Left kidney (tissue), 8 donors: ENCODE results near the gene MAPK9. TPM values are rescaled to one million over a fixed set of nuclear protein-coding genes. Genes with fewer than 3 reads are reported as not detected.
A peak's percentile ranks its signal among the peaks of the same experiment; 100 is the strongest.

Experiments
- DNase-seq: peaks from one replicate; pipeline ENCODE4 v3.0.0-alpha.2; 2013
- long read RNA-seq, 8 donors: transcript quantifications; one replicate each; lab custom pipeline, GENCODE V29; 2026
- polyA plus RNA-seq: library from polyadenylated mRNA; unstranded; fragments of 120-200 nt; gene quantifications from one replicate; pipeline ENCODE4 v1.2.1, GENCODE V29; 2013; ENCODE audit not compliant: insufficient read length

MAPK9 gene
- polyA plus RNA-seq, result 44.1 TPM
- long read RNA-seq, donor 1, full-length matches to known transcripts, result 6 of 6 reads
- long read RNA-seq, donor 1, partial matches to known transcripts, result 0 of 6 reads
- long read RNA-seq, donor 1, other reads (novel, unspliced or antisense), result 0 of 6 reads
- long read RNA-seq, donor 2, full-length matches to known transcripts, result 4 of 4 reads
- long read RNA-seq, donor 2, partial matches to known transcripts, result 0 of 4 reads
- long read RNA-seq, donor 2, other reads (novel, unspliced or antisense), result 0 of 4 reads
- long read RNA-seq, donor 3, full-length matches to known transcripts, result 2 of 7 reads
- long read RNA-seq, donor 3, partial matches to known transcripts, result 5 of 7 reads
- long read RNA-seq, donor 3, other reads (novel, unspliced or antisense), result 0 of 7 reads
- long read RNA-seq, donor 4, result 0 reads
- long read RNA-seq, donor 5, full-length matches to known transcripts, result 12 of 12 reads
- long read RNA-seq, donor 5, partial matches to known transcripts, result 0 of 12 reads
- long read RNA-seq, donor 5, other reads (novel, unspliced or antisense), result 0 of 12 reads
- long read RNA-seq, donor 6, full-length matches to known transcripts, result 11 of 11 reads
- long read RNA-seq, donor 6, partial matches to known transcripts, result 0 of 11 reads
- long read RNA-seq, donor 6, other reads (novel, unspliced or antisense), result 0 of 11 reads
- long read RNA-seq, donor 7, full-length matches to known transcripts, result 3 of 3 reads
- long read RNA-seq, donor 7, partial matches to known transcripts, result 0 of 3 reads
- long read RNA-seq, donor 7, other reads (novel, unspliced or antisense), result 0 of 3 reads
- long read RNA-seq, donor 8, full-length matches to known transcripts, result 4 of 4 reads
- long read RNA-seq, donor 8, partial matches to known transcripts, result 0 of 4 reads
- long read RNA-seq, donor 8, other reads (novel, unspliced or antisense), result 0 of 4 reads

DNA sequence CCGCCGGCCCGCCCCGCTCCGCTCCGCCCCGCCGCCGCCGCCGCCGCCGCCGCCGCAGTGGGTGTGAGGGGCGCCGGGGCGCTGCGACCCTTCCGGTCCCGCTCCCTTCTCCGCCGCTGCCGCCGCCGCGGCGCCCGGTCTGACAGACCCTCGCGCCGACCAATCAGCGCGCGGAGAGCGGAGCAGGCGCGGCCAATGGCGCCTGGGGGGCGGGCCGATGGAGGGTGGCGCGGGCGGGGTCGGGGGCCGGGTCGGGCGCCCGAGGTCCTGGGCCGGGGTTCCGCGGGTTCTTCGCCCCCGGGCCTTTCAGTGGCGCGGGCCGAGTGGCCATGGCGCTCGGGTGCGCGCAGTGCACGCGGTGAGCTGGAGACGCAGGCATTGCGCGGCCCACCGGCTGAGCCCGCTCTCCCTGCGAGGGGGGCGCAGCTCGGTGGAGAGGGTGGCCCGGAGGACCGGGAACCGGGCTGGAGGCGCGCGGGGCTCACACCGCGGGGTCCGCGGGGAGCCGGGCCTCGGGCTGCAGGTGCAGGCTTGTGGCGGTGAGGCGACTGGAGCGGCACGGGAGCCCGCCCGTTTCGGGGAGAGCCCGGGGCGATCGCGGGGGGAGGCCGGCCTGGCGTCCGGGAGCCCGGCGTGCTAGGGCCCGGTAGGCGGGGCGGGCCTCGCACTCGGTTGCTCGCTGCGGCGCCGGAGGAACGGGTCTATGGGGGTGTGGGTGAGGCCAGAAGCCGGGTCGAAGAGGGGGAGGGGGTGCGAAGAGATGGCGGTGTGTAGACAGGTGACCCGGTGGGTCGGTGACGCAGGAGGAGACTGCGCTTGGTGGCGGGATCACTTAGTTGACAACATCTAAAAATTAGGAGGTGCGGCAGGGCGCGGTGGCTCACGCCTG is at the start of gene MAPK9:
TSS of gene MAPK9 (minus strand) at position 141 of the 889 bp plus-strand sequence. CDS start 11,522 bp downstream, outside the sequence.
- DNase-seq, result peak; percentile 87

DNA sequence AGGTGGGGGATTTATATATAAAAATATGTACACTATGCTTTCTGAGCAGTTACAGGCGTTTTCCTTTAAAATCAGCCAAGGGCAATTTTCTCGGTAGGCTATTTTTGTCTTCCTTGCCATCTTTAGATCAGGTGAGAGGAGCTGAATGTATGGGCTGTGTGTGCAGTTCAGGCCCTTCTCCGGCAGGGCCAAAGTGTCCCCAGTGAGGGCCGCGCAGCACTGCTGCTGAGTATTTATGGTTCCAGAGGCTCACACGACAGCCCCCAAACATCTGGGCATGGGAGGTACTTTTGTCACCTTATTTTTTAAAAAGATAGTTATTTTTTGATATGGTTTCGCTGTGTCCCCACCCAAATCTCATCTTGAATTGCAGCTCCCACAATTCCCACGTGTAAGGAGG is 49.7 kb upstream of the MAPK9 start:
- no peak for DNase-seq

DNA sequence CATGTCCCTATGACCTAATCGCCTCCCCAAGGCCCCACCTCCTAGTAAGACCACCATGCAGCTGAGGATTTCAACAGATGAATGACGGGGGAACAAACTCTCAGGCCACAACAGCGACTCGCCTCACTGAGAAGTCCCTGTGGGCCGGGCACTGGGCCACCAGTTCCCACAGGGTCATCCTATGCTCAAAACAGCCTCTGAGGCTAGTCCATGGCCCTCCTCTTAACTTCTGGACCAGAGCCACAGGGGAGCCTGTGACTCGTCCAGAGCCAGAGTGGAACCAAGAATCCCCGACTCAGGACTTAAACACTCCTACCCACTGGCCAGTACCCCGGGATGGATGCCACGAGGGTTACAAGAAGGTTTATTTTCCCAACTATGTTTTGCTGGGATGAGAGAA is 49.0 kb upstream of the MAPK9 start:
- no peak for DNase-seq

DNA sequence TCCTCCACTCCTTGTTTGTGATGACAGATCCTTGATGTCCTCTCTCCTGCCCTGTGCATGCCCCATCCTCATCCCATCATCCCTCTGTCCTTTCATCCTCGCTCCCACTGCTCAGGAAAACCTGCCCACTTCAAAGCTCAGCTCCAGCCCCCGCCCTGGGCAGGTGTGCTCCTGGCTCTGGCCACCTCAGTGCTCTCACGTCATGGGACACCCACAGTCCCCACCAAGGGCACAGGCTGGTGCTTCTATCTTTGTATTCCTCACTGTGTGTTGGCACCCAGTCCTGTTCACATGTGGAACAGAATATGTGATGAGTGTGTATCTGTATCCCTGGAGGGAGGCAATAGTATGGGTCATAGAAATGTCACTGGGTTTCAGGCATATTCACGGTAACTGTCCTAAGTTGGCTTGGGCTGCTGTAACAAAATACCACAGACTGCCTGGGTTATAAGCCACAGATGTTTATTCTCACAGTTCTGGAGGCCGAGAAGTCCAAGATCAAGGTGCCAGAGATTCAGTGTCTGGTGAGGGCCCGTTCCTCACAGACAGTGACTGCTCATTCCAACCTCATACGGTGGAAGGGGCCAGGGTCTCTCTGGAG is 47.8 kb upstream of the MAPK9 start:
- no peak for DNase-seq

DNA sequence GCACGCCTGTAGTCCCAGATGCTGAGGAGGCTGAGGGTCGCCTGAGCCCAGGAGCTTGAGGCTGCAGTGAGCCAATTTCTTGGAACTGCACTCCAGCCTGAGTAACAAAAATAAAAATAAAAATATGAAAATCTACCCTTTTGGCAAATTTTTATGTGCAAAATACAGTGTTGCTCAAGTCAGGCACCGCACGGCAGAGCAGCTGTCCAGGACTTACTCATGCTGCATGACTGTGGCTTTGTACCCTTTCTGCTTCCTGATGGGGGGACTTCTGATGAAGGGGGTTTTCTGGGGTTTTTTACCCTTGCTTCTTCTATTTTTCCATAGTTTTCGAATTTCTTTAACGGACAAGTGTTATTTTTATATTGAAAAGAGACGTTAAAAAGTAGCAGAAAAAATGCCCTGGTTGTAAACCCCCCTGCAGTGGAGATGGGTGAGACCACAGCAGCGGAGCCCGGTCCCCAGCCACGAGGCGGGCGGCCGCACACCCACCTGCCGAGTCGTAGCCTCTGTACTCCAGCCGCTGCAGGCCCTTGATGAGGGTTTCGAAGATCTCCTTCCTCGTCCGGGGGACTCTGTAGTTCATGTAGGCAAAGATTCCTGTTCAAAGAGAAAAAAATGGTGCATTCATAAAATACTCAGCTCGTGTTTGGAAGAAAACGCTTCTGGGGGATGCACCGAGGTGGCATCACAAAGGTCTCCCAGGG is 46.3 kb upstream of the MAPK9 start:
- no peak for DNase-seq

DNA sequence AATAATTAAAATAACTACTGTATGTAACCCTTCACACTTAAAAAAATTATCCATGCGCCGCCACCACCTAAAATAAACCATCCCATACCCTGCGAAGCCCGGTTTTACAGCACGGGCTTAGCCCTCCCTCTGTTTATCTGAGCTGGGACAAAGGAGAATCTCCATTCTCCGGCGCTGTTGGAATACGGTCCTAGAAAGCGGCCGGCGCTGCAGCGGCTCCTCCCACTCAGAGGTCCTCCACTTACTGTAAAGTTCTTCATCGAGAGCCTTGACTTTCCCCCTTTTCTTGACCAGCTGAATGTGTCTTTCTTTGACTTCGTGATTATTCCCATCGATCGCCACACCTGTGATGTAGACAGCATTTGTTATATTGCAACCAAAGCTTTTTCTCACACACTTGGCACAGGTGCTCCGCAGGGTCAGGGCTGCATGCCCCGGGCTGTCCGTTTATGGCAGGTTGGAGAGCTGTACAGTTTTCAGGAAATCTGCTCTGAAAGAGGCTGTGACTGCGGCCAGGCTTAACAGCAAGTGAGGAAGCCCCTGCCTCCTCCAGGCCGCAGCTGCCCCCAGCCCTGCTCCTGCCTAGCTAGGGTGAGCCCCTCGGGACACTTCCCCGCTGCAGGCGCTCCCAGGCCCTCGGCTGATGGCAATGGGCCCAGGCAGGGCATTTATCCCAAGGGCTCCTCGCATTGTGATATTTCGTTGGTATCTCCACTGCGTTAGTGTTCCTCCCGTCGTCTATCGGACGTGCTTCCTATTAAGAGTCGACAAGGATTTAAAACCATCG is 44.5 kb upstream of the MAPK9 start:
- DNase-seq, result no peak

DNA sequence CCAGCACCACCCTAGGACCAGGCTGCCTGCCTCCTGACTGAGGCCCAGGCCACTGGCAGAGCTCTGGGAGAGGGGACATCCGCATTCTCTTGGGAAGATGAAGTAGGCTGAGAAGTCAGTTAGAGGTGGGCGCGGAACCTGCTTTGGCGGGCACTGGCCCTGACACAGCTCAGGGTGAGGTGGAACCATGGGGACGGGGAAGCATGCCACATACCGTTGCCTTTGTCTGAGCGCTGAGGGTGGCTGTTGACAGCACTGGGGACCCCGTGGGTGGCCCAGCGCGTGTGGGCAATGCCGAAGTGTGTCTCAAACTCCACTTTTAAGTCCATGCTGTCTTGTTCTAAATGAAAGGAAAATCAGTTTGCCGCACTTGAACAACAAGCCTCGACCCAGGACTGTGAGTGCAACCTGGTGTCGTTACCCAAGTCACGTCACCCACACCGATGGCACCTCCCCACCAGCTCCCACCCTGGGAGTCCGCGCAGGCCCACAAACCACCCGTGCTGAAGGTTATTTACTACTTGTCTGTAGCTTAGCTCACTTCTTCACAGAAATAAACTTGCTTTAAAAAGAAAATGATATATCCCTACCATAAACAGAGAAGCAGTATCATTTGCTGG is 43.8 kb upstream of the MAPK9 start:
- no peak for DNase-seq

DNA sequence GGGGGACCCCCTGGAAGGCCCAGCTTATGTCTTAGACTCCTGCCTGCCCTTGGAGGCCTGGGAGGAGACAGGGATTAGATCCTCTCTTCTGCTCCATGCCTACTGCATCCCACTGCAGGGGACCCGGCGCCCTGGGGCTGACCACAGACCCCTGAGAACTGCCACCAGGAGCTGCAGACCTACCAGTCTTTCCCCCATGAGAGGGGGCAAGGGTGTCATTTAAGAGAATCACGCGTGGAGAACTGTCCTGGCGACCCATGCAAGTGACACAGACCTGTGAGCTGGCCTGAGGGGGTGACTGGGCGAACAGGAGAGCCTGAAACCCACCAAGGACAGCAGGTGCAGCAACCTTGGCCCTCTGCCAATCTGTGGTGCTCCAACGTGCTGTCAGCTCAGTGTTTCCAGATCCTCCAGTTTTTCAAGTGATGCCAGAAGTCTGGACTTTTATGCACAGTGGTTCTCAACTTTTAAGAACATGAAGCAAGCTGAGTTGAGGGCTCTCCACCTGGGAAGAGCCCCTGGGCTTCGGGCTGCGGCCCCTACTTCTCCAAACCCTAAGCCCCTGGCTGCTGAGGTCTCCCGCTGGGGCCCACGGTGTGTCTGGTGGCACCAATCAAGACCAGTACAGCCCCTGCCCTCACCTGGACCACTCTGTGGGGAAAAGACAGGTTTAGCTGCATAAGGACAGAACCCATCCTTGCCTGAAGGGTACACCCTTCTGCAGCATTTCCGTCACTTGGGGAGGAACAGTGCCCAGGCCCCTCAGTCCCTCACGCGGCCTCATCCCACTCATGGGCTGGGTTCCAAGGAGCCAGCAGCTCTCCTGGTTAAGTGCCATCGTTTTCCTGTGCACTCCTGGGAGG is 43.1 kb upstream of the MAPK9 start:
- DNase-seq, result no peak

DNA sequence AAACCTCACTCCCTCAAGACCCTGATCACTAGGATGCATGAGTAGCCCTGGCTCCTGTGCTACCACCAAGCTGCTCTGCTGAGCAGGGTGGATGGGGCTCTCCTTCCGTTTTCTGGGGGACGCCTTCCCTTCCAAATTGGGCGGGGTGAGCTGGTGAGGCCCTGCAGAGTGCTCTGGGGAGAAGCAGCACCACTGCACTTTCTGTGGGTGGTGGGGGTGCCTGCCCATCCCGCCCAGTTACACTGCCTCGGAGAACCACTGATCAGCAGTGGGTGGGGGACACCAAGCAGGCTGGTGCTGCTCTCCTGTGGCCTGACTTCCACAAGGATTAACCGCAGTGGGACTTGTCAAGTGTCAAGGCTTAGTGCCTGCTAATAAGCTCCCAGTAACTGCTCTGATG is 42.3 kb upstream of the MAPK9 start:
- DNase-seq, result no peak

DNA sequence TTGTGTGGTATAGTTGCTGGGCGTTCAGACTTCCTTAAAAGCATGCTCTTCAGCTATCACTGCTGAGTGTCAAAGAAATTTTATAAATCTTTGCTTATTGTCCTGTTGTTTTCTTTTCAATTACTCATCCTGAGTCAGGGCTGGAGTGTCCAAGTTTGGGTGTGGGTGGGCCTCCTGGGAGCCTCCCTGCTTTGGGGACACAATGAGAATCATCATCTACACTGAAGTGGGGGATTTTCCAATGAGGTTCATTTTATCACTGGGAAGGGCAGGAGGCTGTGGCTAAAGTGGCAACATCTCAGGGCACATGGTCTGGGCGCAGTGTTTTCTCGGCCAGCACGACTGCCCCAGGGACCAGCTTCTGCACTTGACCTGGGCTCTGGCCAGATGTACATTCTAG is 41.8 kb upstream of the MAPK9 start:
- no peak for DNase-seq

DNA sequence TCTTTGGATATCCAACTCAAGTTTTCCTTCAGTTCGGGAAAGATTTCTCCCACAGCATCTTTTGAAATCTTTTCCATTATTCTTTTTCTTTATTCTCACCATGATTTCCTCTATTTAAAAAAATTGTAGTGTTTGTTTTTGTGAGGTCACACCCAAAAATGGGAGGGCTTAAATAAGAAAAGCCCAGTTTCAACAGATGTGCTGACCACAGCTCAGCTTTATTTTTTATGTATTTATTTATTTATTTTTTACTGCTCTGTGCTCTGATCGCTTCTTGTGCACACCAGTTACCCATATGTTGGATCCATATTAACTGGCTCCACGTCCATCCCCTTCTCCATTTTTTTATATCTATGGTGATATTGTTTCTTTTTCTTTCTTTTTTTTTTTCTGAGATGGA is 41.0 kb upstream of the MAPK9 start:
- no peak for DNase-seq

DNA sequence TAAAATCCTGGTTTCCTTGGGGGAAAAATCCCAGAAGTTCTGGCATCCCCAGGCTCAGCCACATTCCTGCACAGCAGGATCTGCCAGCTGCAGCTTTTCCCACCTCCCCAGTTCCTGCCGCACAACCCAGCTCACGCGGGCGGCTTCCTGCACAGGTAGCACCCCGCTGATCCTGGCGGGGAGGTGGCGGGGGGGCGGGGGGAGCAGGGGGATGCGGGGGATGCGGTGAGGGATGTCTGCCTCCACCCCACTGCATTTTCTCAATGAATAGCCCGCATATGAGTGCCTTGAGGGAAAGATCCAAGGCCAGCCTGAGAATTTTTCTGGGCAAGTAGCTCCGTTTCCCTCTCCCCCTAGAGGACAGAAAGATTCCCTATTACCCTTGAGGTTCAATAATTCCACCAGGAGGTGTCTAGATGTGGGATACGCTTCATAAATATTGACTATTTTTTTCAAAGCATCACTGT is 40.2 kb upstream of the MAPK9 start:
- no peak for DNase-seq

DNA sequence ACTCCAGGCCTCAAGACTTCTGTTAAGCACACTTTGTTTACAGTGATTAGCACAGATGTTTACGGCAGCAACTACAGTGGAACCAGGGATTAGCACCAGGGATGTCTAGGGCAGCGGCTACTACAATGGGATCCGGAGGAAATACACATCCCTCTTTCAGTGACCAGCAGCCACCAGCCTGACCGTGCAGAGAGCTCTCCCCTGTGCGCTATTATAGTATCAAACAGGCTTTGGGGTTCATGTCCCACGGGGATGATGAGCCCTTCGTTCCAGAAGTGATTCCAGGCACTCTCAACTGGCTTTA is 39.7 kb upstream of the MAPK9 start:
- DNase-seq, result no peak

DNA sequence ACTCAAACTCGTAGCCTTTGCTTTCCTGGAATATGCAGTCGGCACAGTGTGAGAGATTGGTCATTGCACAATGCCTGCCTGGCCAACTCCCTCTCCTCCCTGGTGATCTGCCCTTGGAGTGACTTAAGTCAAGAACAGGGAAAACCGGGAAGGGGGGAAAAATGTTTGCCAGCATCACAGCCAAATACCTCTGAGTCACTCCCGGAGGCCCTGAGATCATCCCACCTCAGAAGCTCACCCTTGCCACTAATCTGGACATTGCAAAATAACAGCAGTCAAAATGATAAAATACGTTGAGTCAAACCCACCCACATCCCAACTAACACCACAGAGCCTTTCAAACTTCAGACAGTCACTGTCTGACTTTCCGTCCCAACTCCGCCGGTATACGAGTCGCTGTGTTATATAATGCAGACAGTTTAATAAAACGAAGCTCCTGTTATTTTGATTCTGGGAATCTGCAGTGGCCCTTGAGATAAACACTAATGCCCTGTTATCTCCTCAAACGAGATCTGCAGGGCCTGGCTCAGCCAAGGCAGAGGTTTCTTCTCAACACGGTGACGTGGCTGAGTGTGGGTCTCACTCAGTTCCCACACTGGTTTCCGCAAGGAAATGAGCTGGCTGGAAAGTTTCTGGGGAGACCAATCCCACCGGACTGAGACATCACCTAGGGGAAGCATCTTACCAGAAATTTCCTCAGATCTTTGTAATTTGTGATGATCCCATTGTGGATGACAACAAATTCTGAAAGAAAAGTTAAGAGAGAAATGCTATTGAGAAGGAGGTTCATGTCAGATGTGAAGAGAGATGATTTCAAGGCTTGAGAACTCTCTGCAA is 39.1 kb upstream of the MAPK9 start:
- DNase-seq, result no peak

DNA sequence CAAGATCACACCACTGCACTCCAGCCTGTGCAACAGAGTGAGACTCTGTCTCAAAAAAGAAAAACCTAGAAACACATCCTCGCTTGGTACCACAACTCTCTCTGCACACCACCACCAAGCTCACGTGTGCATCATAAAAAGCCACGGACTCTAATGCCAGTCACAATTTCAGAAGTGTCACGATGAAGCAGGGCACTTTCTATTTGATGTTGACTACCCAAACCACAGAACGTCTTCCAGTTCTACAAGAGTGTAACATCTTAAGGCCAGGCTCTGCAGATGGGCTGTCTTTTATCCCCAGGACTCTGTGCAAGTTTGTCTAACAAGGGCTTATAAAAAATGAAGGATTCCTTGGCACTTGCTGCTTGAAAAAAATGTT is 38.4 kb upstream of the MAPK9 start:
- no peak for DNase-seq

DNA sequence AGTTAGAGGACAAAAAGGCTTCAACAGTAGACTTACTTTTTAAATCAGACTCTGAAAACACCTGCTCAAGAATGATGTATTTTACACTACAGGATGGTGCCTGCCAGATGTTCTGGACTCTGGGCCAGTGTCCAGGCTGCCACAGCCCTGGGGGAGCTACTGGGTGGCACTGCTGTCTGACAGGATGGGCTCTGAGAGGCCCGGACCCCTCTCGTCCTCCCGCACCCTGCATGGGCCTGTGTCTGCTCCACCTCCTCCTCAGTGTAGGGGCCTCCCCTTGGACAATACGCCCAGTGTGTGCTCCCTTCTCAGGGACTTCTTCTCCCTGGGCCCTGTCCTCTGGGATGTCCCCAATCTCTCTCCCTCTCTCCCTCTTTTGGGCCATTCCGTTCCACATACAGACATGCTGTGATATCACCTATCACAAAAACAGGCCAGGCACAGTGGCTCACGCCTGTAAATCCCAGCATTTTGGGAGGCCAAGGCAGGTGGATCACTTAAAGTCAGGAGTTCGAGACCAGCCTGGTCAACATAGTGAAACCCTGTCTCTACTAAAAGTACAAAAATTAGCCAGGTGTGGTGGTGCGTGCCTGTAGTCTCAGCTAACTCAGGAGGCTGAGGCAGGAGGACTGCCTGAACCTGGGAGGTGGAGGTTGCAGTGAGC is 37.9 kb upstream of the MAPK9 start:
- no peak for DNase-seq

DNA sequence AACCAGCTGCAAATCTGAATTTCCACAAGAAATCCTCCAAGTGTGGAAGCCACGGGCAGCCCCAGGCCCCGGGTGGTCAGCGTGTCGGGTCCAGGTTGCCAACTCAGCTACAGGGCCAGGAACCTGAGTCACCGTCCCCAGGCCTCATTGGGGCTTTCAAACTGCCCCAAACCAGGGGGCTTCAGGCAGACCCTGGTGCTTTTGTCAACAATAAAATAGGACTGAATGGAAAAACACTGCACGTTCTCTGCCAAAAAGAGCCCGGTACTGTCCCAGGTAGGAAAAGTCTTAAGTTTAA is 37.2 kb upstream of the MAPK9 start:
- no peak for DNase-seq
